Globus pallidus (tissue), 1 donor: ENCODE results near the gene WDR45.

Experiments
- DNase-seq: peaks from one replicate; pipeline ENCODE4 v3.0.0-alpha.2; 2015; ENCODE audit warnings: low spot score

WDR45 gene

GRCh38 chrX:49043220-49043986 is 36.3 kb downstream of the WDR45 start, which contains the start of gene TFE3:
Gene TFE3 (minus strand): TSS chrX:49043357. CDS start chrX:49043226, 131 bp downstream.
- peak; percentile 98 for DNase-seq

DNA sequence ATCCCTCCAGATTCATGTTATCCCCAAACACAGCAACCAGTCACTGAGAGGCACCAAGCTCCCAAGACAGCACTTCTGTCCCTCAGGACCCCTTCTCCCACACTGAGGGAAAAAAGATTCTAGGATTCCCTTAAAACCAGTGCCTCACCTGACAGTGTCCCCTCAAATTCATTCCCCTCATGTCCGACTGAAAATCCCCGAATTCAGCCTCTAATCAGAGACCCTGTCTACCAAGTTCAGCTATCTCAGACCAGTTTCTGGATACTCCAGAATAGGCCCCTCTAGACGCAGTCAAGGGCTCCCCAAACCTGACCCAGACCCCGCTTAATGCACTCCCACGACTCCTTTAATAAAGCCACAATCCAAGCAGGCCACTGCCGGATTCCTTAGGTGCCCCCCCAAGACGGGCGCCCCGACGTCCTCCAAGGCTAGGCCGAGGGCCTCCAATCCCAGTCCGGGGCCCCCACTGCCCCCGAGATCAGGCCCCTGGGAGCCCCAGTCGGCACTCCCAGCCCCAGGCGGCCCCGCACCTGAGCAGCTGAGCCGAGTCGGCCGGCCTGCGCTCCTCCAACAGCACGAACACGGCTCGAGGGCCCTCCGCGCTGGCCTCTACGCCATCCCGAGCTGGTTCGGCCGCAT is 37.0 kb downstream of the WDR45 start:
- DNase-seq = peak; percentile 5

DNA sequence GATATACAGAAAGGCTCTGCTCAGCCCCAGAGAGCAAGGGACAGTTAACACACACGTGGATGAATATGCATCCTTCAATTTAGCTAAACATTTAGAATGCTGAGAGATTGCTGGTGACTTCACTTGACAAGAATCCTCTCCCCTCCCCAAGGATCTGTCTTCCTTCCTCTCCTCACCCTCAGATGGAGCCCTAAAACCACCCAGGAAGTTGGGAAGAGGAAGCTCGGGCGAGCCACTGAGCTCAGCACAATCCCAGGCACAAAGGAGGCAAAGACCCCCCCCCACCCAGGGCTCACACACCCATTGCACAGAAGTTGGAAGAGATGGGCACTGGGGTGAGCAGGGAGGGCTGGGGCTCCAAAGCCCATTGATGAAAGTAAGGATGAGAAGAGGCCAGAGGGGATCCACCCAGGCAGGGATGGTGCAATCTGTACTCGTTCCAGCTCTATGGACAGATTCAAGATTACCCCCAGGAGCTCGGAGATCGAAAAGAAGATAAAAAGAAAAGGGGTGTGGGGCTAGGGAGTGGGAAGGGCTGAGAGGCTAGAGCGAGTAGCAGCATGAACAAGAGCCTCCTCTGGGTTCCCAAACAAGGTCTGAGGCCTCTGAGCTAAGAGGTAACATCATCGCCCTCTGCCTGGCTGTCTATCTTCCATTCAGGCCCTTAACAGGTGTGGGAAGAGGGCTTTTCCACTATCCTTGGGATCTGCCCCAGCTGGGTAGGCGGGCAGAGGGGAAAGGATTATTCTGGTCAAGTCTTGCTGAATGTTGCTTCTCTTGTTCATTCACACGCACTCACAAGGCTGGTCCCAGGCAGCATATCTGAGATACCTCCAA is 37.7 kb downstream of the WDR45 start:
- DNase-seq = peak; percentile 9

GRCh38 chrX:49040376-49040955 is 39.2 kb downstream of the WDR45 start:
- DNase-seq = no peak

DNA sequence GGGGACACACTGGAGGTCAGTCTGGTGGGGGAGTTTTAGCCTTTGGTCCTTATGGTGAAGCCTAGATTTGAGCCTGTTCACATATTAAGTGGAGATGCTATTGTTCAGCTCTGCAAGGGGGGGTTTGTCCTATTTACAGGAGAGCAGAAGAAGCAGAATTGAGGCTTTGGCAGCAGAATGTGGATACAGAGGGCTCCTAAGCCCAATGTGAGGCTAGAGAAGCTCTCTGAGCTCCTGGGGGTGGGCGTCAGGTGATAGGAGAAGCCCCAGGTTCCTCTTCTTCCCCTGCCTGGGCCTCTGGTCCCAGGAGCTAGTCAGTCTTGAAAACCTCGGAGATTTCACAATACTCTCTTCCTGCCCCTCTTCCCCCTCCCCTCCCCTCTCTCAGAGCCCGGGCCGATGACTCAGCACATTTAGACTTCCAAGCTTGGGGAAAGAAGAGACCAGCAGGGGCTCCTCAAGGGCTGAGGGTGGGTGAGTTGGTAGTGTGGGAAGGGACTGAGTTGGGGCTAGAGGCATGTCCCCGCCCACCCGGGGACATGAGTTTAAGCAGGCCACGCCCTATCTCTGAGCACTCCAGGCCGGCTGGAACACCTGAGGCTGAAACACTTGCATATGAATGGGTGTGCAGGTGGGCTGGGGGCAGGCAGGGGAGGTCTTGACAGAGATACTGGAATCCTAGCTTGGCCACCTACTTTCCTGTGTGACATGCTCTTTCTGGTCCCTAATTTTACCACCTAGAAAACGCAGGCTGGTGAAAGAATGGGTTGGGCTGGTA is 39.9 kb downstream of the WDR45 start:
- DNase-seq = peak; percentile 50

DNA sequence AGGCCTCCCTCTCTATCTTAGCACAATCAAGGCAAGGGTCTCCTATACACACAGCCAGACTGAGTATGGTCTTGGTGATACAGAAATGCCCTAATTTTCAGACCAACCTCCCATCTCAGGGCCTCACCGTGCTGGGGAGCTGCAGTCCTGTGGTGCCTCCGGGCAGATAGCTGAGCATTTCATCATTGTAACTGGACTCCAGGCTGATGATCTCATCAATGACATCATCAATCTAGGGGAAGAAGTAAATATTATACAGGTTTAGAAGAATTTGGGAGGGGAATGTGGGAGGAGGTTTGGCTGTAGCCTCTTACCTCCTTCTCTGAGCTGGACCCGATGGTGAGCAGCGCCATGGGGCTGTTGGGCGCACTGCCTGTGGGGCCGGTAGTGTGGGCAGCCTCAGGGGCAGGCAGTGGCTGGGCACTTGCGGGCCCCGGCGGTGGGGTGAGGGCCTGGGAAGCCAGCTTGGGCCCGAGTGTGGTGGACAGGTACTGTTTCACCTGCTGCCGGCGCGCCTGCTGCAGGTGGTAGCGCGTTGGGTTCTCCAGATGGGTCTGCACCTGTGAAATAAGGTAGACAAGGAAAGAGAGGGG is 41.7 kb downstream of the WDR45 start:
- no peak for DNase-seq

DNA sequence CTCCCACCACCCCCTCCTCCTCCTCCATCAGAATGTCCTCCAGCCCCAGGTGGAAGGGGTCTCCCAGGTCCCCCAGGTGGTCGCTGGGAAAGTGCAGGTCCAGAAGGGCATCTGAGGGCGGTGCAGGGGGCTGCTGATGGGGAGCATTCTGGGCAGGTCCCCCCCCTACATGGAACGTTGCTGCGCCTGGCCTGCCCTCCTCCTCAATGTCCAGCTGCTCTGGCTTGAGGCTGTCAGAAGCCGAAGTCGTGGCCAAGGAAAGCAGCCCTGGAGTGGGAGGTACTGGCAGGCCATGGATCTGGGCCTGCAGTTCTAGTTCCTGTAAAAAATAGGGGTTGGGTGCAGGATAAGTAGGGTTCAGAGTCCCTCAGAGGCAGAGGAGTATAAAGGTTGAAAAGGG is 49.4 kb downstream of the WDR45 start:
- no peak for DNase-seq

GRCh38 chrX:49029876-49030275 is 49.8 kb downstream of the WDR45 start:
- DNase-seq = no peak
